ENCODE measurements around the gene CPM.
"Not testable (repeated sequence)": the region's sequence is repeated elsewhere in the genome, so short reads cannot be mapped to it uniquely, and the experiment has no call there.

Gene CPM

GRCh38 chr12:68827895-68828671 lies 104.9 kb downstream of the CPM start:
- TF ChIP-seq CTCF (conservative IDR thresholded peaks at IDR 0.05) = no peak
- no peak for TF ChIP-seq ZFX (IDR thresholded peaks at IDR 0.05)
- H3K27ac ChIP-seq = no peak overlapping the region

DNA sequence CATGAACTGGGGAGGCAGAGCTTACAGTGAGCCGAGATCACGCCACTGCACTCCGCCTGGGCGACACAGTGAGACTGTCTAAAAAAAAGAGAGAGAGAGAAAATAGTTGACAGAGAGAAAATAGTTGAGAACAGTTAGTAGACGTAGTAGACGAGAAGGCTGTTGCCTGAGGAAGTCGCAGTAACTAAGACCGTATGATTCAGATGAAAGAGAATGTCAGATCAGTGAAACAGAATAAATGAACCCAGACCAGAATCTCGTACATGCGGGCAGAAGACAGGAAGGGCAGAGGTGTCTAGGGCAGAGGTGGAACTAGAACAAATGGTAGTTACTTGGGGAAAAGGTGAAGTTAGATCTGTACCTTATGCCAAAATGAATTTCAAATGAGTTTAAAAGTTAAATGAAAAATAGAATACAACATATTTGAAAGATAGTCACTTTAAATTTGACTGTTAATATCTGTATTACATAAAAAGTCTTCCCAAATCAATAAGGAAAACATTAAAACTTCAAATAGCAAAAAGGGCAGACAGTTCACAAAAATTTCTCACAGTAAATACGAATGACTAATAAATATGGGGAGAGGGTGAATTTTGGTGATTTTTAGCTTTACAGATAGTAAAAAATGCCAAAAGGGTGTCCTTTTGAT lies 107.3 kb downstream of the CPM start:
- H3K27ac ChIP-seq = no peak overlapping the region
- TF ChIP-seq ZFX (IDR thresholded peaks at IDR 0.05) (no peak), CTCF (conservative IDR thresholded peaks at IDR 0.05) (no peak)

- H3K27ac ChIP-seq = no peak overlapping the region
- TF ChIP-seq ZFX (IDR thresholded peaks at IDR 0.05) (no peak), CTCF (conservative IDR thresholded peaks at IDR 0.05) (no peak)
These were observed 108.2 kb downstream of the CPM start for GRCh38 chr12:68824597-68825250.

DNA sequence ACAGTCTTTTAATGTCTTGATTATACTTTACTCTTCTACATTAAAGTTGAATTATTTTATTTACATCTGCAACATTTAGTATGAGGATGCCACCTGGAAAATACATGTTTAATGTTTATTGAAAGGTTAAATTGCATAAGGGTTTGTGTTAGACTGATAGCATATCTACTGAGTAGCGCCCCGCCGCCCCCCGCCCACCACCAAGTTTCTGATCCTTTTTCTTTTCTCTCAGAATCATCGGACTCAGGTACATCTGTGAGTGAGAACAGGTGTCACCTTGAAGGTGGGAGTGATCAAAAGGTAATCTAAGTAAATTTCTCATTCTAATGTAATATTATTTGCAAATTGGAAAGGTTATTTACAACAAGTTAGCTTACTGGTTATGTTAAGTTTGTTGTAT lies 108.8 kb downstream of the CPM start:
- H3K27ac ChIP-seq = no peak overlapping the region
- TF ChIP-seq ZFX (IDR thresholded peaks at IDR 0.05) (no peak), CTCF (conservative IDR thresholded peaks at IDR 0.05) (no peak)

DNA sequence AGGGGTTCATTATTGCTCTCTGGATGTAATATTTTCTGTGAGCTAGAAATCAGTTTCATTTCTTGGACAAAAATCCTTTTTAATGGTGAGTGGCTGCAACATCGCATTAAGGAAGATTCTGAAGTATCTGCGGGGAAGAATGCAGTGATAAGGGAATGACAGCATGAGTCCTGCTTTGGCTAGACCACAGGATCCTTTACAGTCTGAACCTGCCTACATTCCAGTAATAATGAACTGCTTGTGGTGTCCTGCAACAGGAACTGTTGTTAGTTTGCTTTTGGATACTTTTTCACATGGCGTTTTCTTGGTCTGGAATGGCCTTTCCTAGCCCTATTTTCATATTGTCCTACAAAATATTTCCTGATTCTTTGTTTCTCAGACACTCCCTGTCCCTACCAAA lies 109.3 kb downstream of the CPM start:
- TF ChIP-seq ZFX (IDR thresholded peaks at IDR 0.05) = no peak
- TF ChIP-seq CTCF (conservative IDR thresholded peaks at IDR 0.05) = no peak
- no peak overlapping the region for H3K27ac ChIP-seq

GRCh38 chr12:68821357-68822188 lies 111.4 kb downstream of the CPM start:
- no peak overlapping the region for H3K27ac ChIP-seq

DNA sequence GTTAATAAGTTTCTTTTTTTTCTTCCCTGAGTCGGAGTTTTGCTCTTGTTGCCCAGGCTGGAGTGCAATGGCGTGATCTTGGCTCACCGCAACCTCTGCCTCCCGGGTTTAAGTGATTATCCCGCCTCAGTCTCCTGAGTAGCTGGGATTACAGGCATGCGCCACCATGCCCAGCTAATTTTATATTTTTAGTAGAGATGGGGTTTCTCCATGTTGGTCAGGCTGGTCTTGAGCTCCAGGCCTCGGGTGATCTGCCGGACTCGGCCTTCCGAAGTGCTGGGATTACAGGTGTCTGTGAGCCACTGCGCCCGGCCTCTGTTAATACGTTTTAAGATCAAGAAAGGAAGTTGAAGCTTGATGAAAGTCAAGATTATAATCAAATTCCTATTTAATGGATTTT lies 113.5 kb downstream of the CPM start:
- not testable (repeated sequence) for H3K27ac ChIP-seq

More at GRCh38 chr12:68821357-68822188, 111.4 kb downstream of the CPM start:
- TF ChIP-seq ZFX (IDR thresholded peaks at IDR 0.05) (no peak), CTCF (conservative IDR thresholded peaks at IDR 0.05) (no peak)
